GM12801 (cell line): ENCODE data around the gene PRRG2.

Experiments
- TF ChIP-seq, protein P1 (sequence below): IDR thresholded peaks from one replicate; pipeline ENCODE4 v1.5.1; 2011; ENCODE audit warnings: control low read depth; ENCODE audit not compliant: insufficient read length; ENCODE audit errors: extremely low read depth

PRRG2 gene

DNA sequence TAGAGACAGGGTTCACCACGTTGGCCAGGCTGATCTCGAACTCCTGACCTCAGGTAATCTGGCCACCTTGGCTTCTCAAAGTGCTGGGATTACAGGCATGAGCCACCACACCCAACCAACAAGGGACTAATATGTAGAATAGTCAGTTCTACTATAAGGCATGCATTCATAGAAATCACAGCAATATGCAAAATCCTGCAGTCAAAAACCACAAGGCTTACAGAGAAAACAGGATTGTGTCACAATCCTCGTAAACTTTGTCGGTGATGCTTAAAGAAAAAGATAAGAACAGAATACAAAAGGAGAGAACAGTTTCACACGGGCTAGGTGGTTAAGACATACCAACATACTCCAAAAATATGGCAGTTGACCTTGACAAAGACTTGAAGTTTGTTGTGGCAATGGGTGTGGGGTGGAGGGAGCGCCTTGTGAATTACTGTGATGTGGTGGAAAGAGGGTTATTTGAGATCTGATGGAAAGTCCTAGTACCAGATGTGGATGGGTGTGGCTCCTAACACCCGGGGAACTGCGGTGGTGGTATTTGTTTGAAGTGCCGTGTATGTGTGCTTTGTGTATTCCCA is 13.2 kb upstream of the PRRG2 start:
- TF ChIP-seq, protein P1, sequence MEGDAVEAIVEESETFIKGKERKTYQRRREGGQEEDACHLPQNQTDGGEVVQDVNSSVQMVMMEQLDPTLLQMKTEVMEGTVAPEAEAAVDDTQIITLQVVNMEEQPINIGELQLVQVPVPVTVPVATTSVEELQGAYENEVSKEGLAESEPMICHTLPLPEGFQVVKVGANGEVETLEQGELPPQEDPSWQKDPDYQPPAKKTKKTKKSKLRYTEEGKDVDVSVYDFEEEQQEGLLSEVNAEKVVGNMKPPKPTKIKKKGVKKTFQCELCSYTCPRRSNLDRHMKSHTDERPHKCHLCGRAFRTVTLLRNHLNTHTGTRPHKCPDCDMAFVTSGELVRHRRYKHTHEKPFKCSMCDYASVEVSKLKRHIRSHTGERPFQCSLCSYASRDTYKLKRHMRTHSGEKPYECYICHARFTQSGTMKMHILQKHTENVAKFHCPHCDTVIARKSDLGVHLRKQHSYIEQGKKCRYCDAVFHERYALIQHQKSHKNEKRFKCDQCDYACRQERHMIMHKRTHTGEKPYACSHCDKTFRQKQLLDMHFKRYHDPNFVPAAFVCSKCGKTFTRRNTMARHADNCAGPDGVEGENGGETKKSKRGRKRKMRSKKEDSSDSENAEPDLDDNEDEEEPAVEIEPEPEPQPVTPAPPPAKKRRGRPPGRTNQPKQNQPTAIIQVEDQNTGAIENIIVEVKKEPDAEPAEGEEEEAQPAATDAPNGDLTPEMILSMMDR = no peak

DNA sequence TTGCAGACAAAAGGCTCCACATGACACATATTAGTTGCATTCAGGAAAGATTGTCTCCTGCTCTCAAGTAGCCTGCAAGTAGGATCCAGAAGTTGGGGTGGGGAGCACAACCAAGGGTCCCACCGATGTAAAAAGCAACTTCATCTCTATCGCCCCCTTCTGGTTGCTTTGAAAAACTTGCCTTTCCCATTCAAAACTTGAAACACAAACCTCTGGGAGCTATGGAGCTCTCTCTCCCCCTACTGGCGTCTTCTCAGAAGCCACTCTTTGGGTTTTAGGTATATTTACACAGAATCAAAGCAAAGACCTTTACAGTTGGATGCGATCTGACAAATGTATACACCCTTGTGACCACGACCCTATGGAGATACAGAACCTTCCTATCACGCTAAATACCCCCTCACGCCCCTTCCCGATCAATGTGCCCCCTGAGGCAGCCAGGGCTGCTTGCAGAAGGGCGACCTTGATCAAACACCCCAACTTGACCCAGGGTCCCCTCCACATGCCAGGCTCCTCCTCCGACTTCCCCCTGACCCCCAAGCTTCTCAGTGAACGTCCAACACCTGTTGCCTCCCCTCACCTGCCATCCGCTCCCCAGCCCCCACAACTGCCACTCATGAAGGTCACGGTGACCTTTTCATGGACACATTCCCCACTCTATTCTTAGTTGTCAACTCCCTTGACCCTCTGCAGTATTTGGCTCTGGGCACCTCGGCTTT is 10.8 kb upstream of the PRRG2 start:
- TF ChIP-seq, protein P1 = peak; percentile 98

DNA sequence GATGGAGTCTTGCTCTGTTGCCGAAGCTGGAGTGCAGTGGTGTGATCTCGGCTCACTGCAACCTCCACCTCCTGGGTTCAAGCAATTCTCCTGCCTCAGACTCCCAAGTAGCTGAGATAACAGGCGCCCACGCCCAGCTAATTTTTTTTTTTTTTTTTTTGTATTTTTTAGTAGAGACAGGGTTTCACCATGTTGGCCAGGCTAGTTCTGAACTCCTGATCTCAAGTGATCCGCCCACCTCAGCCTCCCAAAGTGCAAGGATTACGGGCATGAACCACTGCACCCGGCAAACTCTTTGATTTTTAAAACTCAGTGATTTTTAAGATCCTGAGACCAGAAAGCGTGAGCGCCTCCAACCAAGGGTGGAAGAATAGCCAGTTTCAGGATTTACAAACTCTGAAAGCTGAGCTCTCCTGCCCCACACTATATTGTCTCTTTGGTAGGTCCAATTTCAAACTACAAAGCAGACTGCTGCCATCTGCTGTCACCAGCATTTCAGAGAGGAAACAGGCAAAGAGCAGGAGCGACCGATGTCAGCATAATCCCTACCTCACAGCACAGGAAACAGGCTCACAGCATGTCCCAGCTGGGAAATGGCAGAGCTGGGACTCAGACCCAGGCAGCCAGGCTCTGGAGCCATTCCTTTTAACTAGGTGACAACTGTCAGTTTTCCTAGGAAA is 10.0 kb upstream of the PRRG2 start:
- TF ChIP-seq, protein P1 = no peak

DNA sequence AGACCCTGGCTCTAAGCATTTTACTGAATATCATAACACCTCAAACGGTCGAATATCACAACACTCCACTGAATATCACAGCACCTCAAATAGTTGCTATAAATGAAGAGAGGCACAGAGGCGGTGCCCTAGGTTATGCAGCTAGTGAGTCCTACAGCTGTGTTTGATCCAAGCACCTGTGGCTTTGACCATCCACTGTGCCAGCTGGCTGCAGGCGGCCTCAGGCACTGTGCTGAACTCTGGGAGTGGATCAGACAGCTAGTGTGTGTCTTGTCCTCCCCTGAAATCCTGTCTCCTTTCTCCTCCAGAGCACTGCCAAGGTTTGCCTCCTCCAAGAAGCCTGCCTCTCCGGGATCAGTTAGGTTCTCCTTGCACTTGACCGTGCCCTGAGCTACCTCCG is 8.1 kb upstream of the PRRG2 start:
- TF ChIP-seq, protein P1 = no peak

DNA sequence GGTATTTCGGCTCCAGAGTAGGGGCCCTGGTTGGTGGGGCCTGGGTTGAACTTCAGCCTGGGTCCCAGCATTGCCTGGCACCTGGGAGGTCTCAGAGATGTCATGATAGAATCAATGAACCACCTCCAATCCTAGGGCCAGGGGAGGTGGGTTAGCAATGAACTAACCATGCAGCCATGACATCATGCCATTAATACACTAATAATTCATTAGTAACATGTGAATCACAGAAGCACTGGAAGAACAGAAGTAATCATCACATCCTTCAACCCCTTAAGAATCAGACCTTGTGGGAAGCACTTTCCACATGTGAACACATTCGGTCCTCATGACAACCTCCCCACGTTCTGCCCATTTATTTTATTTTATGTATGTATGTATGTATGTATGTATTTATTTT is 7.7 kb upstream of the PRRG2 start:
- TF ChIP-seq, protein P1 = no peak

DNA sequence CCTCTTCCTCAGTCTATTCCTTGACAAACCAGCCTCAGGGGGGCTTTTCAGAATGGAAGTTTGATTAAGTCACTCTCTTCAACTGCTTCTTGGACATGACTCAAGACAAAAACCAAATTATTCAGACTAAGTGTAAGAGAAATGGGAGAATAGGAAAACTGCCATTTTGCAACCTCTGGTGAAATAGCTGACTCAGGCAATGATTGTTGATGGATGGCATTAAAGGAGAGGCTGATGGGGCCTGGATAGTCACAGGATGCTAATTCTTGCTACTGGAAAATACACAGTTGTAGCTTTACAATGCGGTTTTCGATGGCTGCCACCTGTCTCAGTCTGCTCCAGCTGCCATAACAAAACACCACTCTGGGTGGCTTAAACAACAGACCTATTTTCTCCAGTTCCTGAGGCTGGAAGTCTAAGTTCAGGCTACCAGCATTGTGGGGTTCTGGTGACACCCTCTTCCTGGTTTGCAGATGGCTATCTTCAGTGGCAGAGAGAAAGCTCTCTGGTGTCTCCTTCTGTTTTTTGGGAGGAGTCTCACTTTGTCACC is 6.8 kb upstream of the PRRG2 start:
- TF ChIP-seq, protein P1 = no peak

DNA sequence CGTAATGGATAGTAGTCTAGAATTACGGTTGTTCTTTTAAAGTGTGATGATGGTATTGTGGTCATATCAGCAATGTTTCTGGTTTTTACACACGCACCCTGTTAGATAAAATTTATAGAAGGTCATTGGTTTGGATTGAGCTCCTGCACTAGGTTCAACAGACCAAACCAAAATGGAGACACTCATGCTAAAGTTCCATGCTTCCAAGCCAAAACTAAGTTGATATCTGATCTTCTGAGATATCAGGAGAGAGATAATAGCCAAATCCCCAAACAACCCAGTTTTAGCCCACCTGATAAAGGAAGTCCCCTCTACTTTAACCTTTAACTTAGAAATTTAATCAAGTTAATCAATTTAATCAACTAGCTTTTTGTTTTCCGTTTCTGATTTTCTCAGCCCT is 1.9 kb upstream of the PRRG2 start:
- TF ChIP-seq, protein P1 = no peak
